GM13976 (cell line): Measurements from ENCODE around the gene KCNAB2.

ENCODE experiments used
- DNase-seq: peaks from one replicate; pipeline ENCODE4 v3.0.0; 2012; ENCODE audit warnings: low spot score
- in situ Hi-C: fragments of 300-500 bp; cut with MboI; formaldehyde crosslinking; loops from one replicate; pipeline ENCODE4 v1.12.0; 2022; ENCODE audit warnings: low sequenced_read_pairs, mixed read lengths, inconsistent platforms; ENCODE audit not compliant: unreplicated experiment
- TF ChIP-seq, protein P1 (sequence below): IDR thresholded peaks from 2 replicates; pipeline ENCODE4 v1.5.1; 2012; ENCODE audit warnings: borderline replicate concordance, mild to moderate bottlenecking; ENCODE audit not compliant: insufficient read depth; ENCODE audit errors: extremely low read depth, missing control alignments, control extremely low read depth

The KCNAB2 gene

DNA sequence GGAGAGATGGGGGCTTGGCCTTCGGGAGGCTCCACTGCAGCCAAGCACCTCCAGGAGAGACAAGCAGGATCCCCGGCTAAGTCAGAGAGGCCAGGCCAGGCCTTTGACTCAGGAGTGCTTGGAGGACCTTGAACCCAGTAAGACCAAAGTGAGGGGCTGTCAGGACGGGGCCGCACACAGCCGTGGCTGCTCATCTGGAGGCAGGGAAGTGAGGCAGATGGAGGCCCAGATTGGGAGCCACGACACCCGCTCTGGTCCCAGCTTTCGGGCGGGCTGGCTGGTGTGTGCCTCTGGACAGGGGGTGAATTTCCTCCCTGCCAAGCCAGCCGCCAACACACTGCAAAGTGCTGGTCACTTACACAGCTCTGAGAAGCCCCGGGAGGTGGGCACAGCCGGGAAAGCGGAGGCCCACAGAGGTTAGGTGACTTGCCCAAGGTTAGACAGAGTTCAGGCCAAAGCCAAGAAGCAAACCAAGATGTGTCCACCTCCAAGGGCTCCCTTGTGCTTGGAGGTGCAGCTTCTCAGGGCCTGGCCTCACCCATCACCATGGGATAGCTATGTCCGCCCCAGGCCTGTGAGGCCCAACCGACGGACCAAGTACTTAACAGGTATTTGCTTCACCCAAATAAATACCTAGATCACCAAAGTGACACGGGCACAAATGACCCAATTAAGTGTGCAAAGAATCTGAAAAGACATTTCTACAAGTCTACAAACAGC, 76.1 kb downstream of the KCNAB2 start:
- in situ Hi-C loops = no loop called here
- no peak for DNase-seq

DNA sequence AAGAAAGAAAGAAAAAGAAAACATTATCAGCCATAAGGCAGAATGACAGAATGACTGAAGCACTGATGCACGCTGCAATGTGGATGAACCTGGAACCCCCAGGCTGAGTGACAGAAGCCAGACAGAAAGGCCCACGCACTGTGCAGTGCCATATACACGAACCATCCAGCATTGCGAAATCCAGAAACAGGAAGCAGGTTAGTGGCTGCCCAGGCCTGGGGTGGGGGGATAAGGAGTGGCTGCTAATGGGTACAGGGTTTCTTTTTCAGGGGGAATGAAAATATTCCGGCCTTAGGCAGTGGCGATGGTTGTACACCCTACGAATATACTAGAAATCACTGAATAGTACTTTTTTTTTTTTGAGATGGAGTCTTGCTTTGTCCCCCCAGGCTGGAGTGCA, 77.4 kb downstream of the KCNAB2 start:
- in situ Hi-C loops = no loop called here
- DNase-seq = no peak
- TF ChIP-seq, protein P1, sequence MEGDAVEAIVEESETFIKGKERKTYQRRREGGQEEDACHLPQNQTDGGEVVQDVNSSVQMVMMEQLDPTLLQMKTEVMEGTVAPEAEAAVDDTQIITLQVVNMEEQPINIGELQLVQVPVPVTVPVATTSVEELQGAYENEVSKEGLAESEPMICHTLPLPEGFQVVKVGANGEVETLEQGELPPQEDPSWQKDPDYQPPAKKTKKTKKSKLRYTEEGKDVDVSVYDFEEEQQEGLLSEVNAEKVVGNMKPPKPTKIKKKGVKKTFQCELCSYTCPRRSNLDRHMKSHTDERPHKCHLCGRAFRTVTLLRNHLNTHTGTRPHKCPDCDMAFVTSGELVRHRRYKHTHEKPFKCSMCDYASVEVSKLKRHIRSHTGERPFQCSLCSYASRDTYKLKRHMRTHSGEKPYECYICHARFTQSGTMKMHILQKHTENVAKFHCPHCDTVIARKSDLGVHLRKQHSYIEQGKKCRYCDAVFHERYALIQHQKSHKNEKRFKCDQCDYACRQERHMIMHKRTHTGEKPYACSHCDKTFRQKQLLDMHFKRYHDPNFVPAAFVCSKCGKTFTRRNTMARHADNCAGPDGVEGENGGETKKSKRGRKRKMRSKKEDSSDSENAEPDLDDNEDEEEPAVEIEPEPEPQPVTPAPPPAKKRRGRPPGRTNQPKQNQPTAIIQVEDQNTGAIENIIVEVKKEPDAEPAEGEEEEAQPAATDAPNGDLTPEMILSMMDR = no peak

More for the DNA sequence above, 76.1 kb downstream of the KCNAB2 start:
- TF ChIP-seq, protein P1 = no peak

DNA sequence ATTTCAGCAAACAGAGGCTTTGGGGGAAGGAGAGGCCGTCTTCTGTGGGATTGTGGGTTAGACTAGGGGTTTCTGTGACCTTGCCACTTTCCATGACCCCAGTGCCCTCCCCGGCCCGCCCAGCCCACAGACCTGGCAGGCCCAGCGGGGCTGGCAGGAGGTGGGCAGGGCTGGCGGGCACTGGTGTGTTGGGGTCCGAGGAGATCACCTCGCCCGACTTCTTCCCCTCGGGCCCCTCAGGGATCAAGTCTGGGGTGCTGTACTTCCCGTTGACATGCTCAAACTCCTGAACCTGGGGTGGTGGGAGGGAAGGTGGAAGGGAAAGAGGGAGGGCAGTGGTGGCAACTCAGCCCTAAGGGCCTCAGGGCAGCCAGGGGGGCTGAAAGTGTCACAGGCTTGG, 78.1 kb downstream of the KCNAB2 start:
- in situ Hi-C loops = no loop called here
- TF ChIP-seq, protein P1 = no peak
- no peak for DNase-seq

DNA sequence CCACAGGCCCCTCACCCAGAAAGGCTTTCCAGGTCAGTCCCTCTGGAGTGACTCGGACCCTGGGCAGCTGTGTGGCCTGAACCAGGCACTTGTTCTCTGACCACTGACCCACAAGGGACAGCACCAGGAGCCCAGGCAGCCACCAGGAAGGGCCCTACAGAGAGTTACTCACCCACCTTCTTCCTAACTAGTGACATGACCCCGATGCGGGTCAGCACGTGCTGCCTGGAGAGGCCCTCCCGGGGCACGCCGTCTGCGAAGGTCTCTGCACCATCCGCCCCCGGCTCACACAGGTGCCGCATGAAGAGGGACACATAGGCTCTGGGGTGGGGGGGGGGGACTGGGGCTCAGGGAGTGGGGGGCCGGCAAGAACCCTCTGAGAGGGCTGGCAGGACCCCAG, 78.7 kb downstream of the KCNAB2 start:
- TF ChIP-seq, protein P1 = no peak
- in situ Hi-C loops = no loop called here
- DNase-seq = no peak

DNA sequence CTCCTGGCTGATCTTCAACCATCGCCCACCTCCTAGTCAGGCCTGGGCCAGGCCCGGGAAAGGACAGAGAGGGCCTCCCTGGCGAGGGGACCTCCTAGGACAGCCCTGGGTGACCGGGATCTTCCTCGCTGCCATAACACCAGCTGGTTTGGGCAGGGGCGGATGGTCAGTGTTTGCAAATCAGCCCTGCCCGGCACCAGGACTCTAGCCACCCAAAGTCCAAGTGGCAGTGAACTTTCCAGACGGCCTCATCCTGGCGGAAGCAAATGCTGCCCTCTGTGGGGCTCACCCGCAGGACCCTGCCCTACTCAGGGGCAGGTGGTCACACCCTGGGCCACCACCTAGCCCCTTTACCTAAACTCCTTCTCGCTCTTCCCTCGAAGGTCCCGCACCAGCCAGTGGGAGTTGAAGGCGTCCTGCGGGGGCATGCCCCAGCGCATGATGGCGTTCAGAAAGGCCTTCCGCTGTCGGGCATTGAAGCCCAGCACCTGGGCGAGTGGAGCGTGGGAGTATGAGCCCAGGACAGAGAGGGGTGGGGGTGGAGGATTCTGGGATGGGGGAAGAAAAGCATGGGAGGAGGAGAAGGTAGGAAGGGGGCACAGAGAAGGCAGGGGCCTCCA, 79.2 kb downstream of the KCNAB2 start:
- in situ Hi-C loops = no loop called here
- no peak for DNase-seq
- TF ChIP-seq, protein P1 = no peak

DNA sequence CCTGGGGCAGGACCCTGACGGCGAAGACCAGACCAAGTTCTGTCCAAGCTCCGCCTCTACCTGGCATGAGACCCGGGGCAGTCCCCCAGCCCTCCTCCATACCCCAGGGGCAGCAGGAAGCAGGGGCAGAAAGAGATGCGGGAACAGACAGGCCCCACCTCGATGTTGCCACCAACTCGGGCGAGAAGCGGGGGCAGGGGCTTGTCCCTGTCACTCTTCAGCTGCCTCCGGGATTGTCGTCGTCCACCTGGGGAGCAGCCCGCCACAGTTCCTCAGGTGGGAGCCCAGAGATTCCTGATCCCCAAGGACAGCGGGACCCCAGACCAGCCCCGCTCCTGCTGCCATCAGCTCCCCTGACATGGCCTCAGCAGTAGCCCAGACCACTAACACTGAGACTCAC, 79.7 kb downstream of the KCNAB2 start:
- TF ChIP-seq, protein P1 = no peak
- DNase-seq = no peak
- in situ Hi-C loops = no loop called here

DNA sequence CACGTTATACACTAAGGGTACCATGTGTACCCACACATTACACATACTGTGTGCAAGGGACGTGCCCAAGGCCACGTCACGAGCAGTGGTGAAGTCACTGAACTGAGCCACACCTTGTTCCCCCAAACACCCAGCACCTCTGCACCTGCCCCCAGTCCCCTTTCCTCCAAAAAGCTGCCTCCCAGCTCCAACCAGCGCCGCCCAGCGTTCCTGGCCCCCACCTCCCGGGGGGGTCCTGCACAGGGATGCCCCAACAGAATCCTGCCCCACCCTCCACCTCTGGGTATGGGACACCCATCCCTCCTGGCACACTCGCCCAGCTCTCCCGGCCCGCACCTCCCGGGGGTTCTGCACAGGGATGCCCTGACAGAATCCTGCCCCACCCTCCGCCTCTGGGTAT, 80.3 kb downstream of the KCNAB2 start:
- DNase-seq = no peak
- in situ Hi-C loops = no loop called here
- TF ChIP-seq, protein P1 = no peak
